Erythroblast (primary cell): ENCODE data around the gene ATP6V1G2.

ENCODE experiments used
- GATA1 ChIP-seq: IDR thresholded peaks from 2 replicates; pipeline ENCODE4 v1.6.1; 2011; ENCODE audit warnings: low read depth, mild to moderate bottlenecking, control low read depth, low read length, moderate library complexity
- POLR2A ChIP-seq: IDR thresholded peaks from 2 replicates; pipeline ENCODE4 v1.6.1; 2011; ENCODE audit warnings: mild to moderate bottlenecking, low read length

- TF ChIP-seq POLR2A, result no peak
- TF ChIP-seq GATA1, result no peak
Measured at GRCh38 chr6:31585491-31585890, 39.1 kb upstream of the ATP6V1G2 start.
